Measurements from ENCODE around the gene ZNF581.

DNA sequence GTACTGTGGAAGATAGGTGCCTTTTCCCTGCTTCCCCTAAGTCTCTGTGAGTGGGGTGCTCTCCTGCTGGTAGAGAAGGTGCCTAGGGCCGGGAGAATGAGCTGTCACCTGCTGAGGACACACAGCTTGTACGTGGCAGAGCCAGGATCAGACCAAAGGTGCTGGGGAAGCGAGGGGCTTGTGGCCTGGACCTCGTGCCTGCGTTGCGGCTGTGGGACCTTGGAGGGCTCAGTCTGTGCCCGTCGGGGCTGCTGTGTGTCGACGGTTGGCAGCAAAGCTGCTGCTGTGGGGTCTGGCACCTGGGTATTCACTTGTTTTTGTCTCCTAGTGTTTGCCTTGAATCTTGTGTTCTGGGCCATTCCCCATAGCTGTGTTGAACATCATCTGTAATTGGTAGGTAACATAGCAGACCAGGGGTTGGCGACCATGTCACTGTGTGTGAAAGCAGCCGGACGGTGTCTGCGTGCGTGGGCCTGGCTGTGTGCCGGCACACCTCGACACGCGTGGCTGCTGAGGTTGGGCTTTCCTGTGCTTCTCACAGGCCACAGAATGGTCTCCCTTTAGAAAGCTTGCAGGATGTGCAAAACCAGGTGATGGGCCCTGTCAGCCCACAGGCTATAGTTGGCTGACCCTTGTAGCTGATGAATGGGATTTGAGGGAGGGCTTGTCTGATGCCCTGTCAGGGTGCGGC is 20.5 kb downstream of the ZNF581 start:
- TF ChIP-seq, protein P1, sequence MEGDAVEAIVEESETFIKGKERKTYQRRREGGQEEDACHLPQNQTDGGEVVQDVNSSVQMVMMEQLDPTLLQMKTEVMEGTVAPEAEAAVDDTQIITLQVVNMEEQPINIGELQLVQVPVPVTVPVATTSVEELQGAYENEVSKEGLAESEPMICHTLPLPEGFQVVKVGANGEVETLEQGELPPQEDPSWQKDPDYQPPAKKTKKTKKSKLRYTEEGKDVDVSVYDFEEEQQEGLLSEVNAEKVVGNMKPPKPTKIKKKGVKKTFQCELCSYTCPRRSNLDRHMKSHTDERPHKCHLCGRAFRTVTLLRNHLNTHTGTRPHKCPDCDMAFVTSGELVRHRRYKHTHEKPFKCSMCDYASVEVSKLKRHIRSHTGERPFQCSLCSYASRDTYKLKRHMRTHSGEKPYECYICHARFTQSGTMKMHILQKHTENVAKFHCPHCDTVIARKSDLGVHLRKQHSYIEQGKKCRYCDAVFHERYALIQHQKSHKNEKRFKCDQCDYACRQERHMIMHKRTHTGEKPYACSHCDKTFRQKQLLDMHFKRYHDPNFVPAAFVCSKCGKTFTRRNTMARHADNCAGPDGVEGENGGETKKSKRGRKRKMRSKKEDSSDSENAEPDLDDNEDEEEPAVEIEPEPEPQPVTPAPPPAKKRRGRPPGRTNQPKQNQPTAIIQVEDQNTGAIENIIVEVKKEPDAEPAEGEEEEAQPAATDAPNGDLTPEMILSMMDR (IDR thresholded peaks at IDR 0.05): no peak
- TF ChIP-seq POLR2AphosphoS5 (IDR thresholded peaks at IDR 0.05; ENCODE audit: insufficient read depth in 1 of 2, low read depth in 1 of 2) (no peak), POLR2A (IDR thresholded peaks at IDR 0.05) (no peak)
